Liver (tissue), 9 donors: ENCODE results near the gene TBX2. TPM values are rescaled to one million over a fixed set of nuclear protein-coding genes. Genes with fewer than 3 reads are reported as not detected.

Experiments used
- DNase-seq: peaks from one replicate; pipeline ENCODE4 v3.0.0-alpha.2; 2017; ENCODE audit warnings: low spot score
- H3K27ac ChIP-seq, 2 donors: one replicate each; pipeline ENCODE4 v1.7.0; 2013; ENCODE audit warnings: inconsistent platforms in 2 of 2, low read length in 2 of 2, control low read depth in 1 of 2, low read depth in 1 of 2, mild to moderate bottlenecking in 1 of 2
- H3K27me3 ChIP-seq, 4 donors: one replicate each; pipeline versions ENCODE4 v1.6.1 to v1.7.0; 2013; ENCODE audit warnings: low read length in 3 of 4, inconsistent platforms in 1 of 4, mild to moderate bottlenecking in 1 of 4, moderate library complexity in 1 of 4; ENCODE audit not compliant: control insufficient read depth in 4 of 4, insufficient read depth in 4 of 4
- H3K36me3 ChIP-seq, 4 donors: one replicate each; pipeline versions ENCODE4 v1.6.1 to v1.7.0; 2013; ENCODE audit warnings: low read length in 3 of 4, mild to moderate bottlenecking in 3 of 4, low read depth in 1 of 4, moderate library complexity in 1 of 4; ENCODE audit not compliant: control insufficient read depth in 4 of 4, insufficient read depth in 3 of 4
- H3K4me1 ChIP-seq, 4 donors: one replicate each; pipeline versions ENCODE4 v1.6.1 to v1.7.0; 2013; ENCODE audit warnings: low read length in 3 of 4, mild to moderate bottlenecking in 3 of 4, moderate library complexity in 1 of 4; ENCODE audit not compliant: control insufficient read depth in 4 of 4, insufficient read depth in 4 of 4
- H3K4me3 ChIP-seq, 3 donors: one replicate each; pipeline versions ENCODE4 v1.6.1 to v1.7.0; 2013; ENCODE audit warnings: low read length in 3 of 3, control low read depth in 1 of 3, low read depth in 1 of 3, mild to moderate bottlenecking in 1 of 3
- H3K9ac ChIP-seq, 2 donors: one replicate each; pipeline ENCODE4 v1.7.0; 2013; ENCODE audit warnings: low read length in 2 of 2, mild to moderate bottlenecking in 2 of 2, moderate library complexity in 2 of 2, control low read depth in 1 of 2, low read depth in 1 of 2
- H3K9me3 ChIP-seq, 4 donors: one replicate each; pipeline versions ENCODE4 v1.6.1 to v1.7.0; 2013; ENCODE audit warnings: low read length in 3 of 4; ENCODE audit not compliant: control insufficient read depth in 4 of 4
- ATF3 ChIP-seq: IDR thresholded peaks from 2 replicates; pipeline ENCODE4 v1.6.1; 2016; ENCODE audit warnings: antibody characterized with exemption
- EGR1 ChIP-seq, 2 donors: IDR thresholded peaks; 2 replicates each; pipeline ENCODE4 v1.6.1; 2016 to 2018; ENCODE audit warnings: antibody characterized with exemption in 2 of 2, low read depth in 2 of 2
- FOXA1 ChIP-seq: IDR thresholded peaks from 2 replicates; pipeline ENCODE4 v1.6.1; 2016; ENCODE audit warnings: antibody characterized with exemption
- FOXA2 ChIP-seq: IDR thresholded peaks from 2 replicates; pipeline ENCODE4 v1.6.1; 2016; ENCODE audit warnings: antibody characterized with exemption
- GABPA ChIP-seq, 2 donors: IDR thresholded peaks in 1 of 2; conservative IDR thresholded peaks in 1 of 2; 2 replicates each; pipeline ENCODE4 v1.6.1; 2016; ENCODE audit warnings: antibody characterized with exemption in 2 of 2, mild to moderate bottlenecking in 1 of 2, moderate library complexity in 1 of 2
- HNF4A ChIP-seq, 2 donors: conservative IDR thresholded peaks; 2 replicates each; pipeline ENCODE4 v1.6.1; 2016; ENCODE audit warnings: antibody characterized with exemption in 2 of 2, mild to moderate bottlenecking in 2 of 2
- HNF4G ChIP-seq: IDR thresholded peaks from 2 replicates; pipeline ENCODE4 v1.6.1; 2016; ENCODE audit warnings: antibody characterized with exemption
- JUND ChIP-seq, 2 donors: IDR thresholded peaks; 2 replicates each; pipeline ENCODE4 v1.6.1; 2016; ENCODE audit warnings: antibody characterized with exemption in 2 of 2
- MAX ChIP-seq: IDR thresholded peaks from 2 replicates; pipeline ENCODE4 v1.6.1; 2016; ENCODE audit warnings: antibody characterized with exemption
- RXRA ChIP-seq, 2 donors: IDR thresholded peaks; 2 replicates each; pipeline ENCODE4 v1.6.1; 2017 to 2018; ENCODE audit warnings: antibody characterized with exemption in 2 of 2, mild to moderate bottlenecking in 1 of 2
- SP1 ChIP-seq: IDR thresholded peaks from 2 replicates; pipeline ENCODE4 v1.6.1; 2018; ENCODE audit warnings: antibody characterized with exemption, mild to moderate bottlenecking
- TAF1 ChIP-seq: conservative IDR thresholded peaks from 2 replicates; pipeline ENCODE4 v1.6.1; 2016; ENCODE audit warnings: antibody characterized with exemption, mild to moderate bottlenecking
- YY1 ChIP-seq: IDR thresholded peaks from 2 replicates; pipeline ENCODE4 v1.6.1; 2016; ENCODE audit warnings: antibody characterized with exemption, mild to moderate bottlenecking
- ZBTB33 ChIP-seq: IDR thresholded peaks from 2 replicates; pipeline ENCODE4 v1.6.1; 2016; ENCODE audit warnings: antibody characterized with exemption
- WGBS: extraction: QIAGEN DNeasy Blood & Tissue Kit; methylation state at CpG from one replicate; pipeline ENCODE4 v1.1.7; 2013; 5-methylcytosine and 5-hydroxymethylcytosine counted together
- polyA plus RNA-seq, 2 donors: library from polyadenylated mRNA; stranded (reverse) in 1 of 2; unstranded in 1 of 2; fragments of 200-250 nt in 1 of 2; fragments of >200 nt in 1 of 2; fragmentation: Nextera tagmentation in 1 of 2; extraction: Ambion mirVana in 1 of 2; gene quantifications; one replicate each; pipeline versions ENCODE4 v1.2.1 to v1.2.3, GENCODE V29; 2013 to 2015
- total RNA-seq, 2 donors: library from RNA; depleted of rRNA; stranded (reverse); fragments of >200 nt; gene quantifications; one replicate each; pipeline ENCODE4 v1.2.3, GENCODE V29; 2014
- TF ChIP-seq, protein P1 (sequence below): fragments of 150-350 bp; IDR thresholded peaks from 2 replicates; pipeline ENCODE4 v1.5.1; 2017; ENCODE audit warnings: improper control_type of control experiment, low read depth, low read length; ENCODE audit not compliant: missing input control
- donor health status: healthy.
- donor health status: healthy.
- donor health status: healthy.
- donor health status: healthy.
- donor health status: healthy.

Gene TBX2
- total and polyA plus RNA-seq, 4 donors = 0.85 to 3.1 (median 2.5) TPM

- Histone ChIP-seq H3K9ac (no peak overlapping the region), H3K4me3 (peak overlapping the region in 2 of 3 donors; percentile 1 to 67), H3K4me1 (peaks cover 6 to 39% (median 18%) of the 10 kb centered on the region in 4 donors), H3K27me3 (peaks cover 5 to 18% (median 11%) of the 10 kb centered on the region in 4 donors), H3K9me3 (peaks cover 0 to 3% (median 0%) of the 10 kb centered on the region in 4 donors), H3K27ac (peak overlapping the region; percentile 50 to 71), H3K36me3 (no peaks in the 10 kb centered on the region)
- TF ChIP-seq HNF4A (conservative IDR thresholded peaks at IDR 0.05) = no peak
- 7% methylated on average over 34 of the region's 34 CpGs for WGBS
- no peak for DNase-seq
Observed at GRCh38 chr17:61398721-61399130, 917 bp upstream of the TBX2 start.

GRCh38 chr17:61400066-61400716 is 548 bp downstream of the TBX2 start:
- Histone ChIP-seq H3K4me3 (peak overlapping the region in 1 of 3 donors; percentile 67), H3K9ac (no peak overlapping the region), H3K27me3 (peaks cover 7 to 21% (median 14%) of the 10 kb centered on the region in 4 donors), H3K4me1 (peaks cover 6 to 42% (median 23%) of the 10 kb centered on the region in 4 donors), H3K27ac (peak overlapping the region in 1 of 2 donors; percentile 41), H3K9me3 (peaks cover 0 to 3% (median 0%) of the 10 kb centered on the region in 4 donors), H3K36me3 (no peaks in the 10 kb centered on the region)
- 1% methylated on average over 90 of the region's 90 CpGs for WGBS
- TF ChIP-seq GABPA (IDR thresholded peaks at IDR 0.05 in 1 of 2, conservative IDR thresholded peaks at IDR 0.05 in 1 of 2) (no peak), YY1 (no peak), HNF4G (no peak), ATF3 (no peak), ZBTB33 (no peak), SP1 (no peak), JUND (IDR thresholded peaks at IDR 0.05) (no peak), MAX (no peak), EGR1 (IDR thresholded peaks at IDR 0.05; ENCODE audit: low read depth in 2 of 2) (no peak), TAF1 (no peak), FOXA1 (no peak)
- DNase-seq = no peak

DNA sequence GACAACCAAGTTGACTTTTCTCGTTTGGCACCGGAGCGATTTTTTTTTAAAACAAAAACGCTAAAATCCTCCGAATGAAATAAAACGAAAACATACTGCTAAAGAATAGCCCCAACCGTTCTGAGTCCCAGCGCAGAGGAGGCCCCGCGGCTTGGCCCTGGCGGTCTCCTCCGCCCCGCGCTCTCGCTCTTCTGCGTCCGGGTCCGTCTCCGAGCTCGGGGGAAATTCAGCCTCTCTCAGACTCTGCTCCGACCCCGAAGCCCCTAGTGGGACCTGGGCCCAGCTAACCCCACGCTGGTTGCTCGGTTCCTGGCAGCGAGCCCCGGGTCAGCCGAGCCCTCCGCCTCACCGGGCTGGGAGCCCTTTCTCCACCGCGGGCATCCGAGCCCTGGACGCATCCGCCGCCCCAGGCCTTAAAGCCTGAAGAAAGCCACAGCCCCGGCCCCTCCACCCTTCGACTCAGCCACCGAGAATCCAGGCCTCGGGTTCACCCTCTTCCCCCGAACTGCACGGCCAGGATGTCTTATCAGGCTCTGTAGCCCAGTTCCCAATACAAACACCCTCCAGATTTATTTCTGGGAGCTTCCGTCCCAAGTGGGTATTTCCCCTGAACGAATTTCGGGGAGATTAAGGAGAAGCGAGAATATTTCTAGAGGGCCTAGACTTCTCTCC is 1.2 kb downstream of the TBX2 start:
- no peak for DNase-seq
- no peak for TF ChIP-seq HNF4A (conservative IDR thresholded peaks at IDR 0.05)
- TF ChIP-seq FOXA1 = no peak
- no peak for TF ChIP-seq TAF1
- no peak for TF ChIP-seq FOXA2
- TF ChIP-seq, protein P1, sequence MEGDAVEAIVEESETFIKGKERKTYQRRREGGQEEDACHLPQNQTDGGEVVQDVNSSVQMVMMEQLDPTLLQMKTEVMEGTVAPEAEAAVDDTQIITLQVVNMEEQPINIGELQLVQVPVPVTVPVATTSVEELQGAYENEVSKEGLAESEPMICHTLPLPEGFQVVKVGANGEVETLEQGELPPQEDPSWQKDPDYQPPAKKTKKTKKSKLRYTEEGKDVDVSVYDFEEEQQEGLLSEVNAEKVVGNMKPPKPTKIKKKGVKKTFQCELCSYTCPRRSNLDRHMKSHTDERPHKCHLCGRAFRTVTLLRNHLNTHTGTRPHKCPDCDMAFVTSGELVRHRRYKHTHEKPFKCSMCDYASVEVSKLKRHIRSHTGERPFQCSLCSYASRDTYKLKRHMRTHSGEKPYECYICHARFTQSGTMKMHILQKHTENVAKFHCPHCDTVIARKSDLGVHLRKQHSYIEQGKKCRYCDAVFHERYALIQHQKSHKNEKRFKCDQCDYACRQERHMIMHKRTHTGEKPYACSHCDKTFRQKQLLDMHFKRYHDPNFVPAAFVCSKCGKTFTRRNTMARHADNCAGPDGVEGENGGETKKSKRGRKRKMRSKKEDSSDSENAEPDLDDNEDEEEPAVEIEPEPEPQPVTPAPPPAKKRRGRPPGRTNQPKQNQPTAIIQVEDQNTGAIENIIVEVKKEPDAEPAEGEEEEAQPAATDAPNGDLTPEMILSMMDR = no peak
- no peak for TF ChIP-seq HNF4G
- TF ChIP-seq EGR1 (IDR thresholded peaks at IDR 0.05; ENCODE audit: low read depth in 2 of 2) = no peak
- no peak for TF ChIP-seq MAX
- no peak for TF ChIP-seq RXRA (IDR thresholded peaks at IDR 0.05)
- TF ChIP-seq YY1 = no peak
- no peak for TF ChIP-seq SP1
- TF ChIP-seq ATF3 = no peak
- TF ChIP-seq GABPA (IDR thresholded peaks at IDR 0.05 in 1 of 2, conservative IDR thresholded peaks at IDR 0.05 in 1 of 2) = no peak
- peaks cover 6 to 44% (median 23%) of the 10 kb centered on the region in 4 donors for H3K4me1 ChIP-seq
- 8% methylated on average over 45 of the region's 45 CpGs for WGBS
- peak overlapping the region in 1 of 3 donors; percentile 67 for H3K4me3 ChIP-seq
- H3K36me3 ChIP-seq = no peaks in the 10 kb centered on the region
- H3K9ac ChIP-seq = no peak overlapping the region
- peaks cover 7 to 21% (median 17%) of the 10 kb centered on the region in 4 donors for H3K27me3 ChIP-seq
- H3K9me3 ChIP-seq = peaks cover 0 to 3% (median 0%) of the 10 kb centered on the region in 4 donors
- peak overlapping the region; percentile 3 to 41 for H3K27ac ChIP-seq
